PC-3 (cell line): ENCODE data around the gene GMDS. TPM values are rescaled to one million over a fixed set of nuclear protein-coding genes. Genes with fewer than 3 reads are reported as not detected.

Experiments used
- ATAC-seq: fragments of 200-7000 bp; cut with Tn5 transposase; 2 replicates; pipeline ENCODE4 v1.9.1; 2020; ENCODE audit warnings: mild to moderate bottlenecking, moderate library complexity
- BruUV-seq: library from RNA; stranded (reverse); fragments of 400-500 nt; replicated peaks from 2 replicates; lab custom pipeline; 2021; lab: Mats Ljungman, UMichigan
- CTCF ChIA-PET: fragments of 300-600 bp; sonication (Branson Sonifier 250); formaldehyde crosslinking; loops from one replicate; lab custom pipeline; 2022; ENCODE audit warnings: antibody characterized with exemption; lab: Charles Lee
- POLR2A ChIA-PET: fragments of 300-600 bp; sonication (Branson Sonifier 250); formaldehyde crosslinking; loops from one replicate; lab custom pipeline; 2022; ENCODE audit warnings: antibody characterized with exemption; ENCODE audit not compliant: unreplicated experiment; lab: Charles Lee
- DNase-seq: peaks from one replicate; pipeline ENCODE4 v3.0.0-alpha.2; 2015
- H2AFZ ChIP-seq: fragments of 300-600 bp; sonication (generic); 2 replicates; pipeline ENCODE4 v1.6.0; 2016; ENCODE audit warnings: antibody characterized with exemption, low read length
- H3F3A ChIP-seq: fragments of 300-600 bp; sonication (generic); one replicate; pipeline ENCODE4 v1.6.0; 2017; ENCODE audit warnings: antibody characterized with exemption, low read length, control low read depth, mild to moderate bottlenecking; ENCODE audit not compliant: unreplicated experiment
- H3K27ac ChIP-seq: fragments of 300-600 bp; sonication (generic); 2 replicates; pipeline ENCODE4 v1.5.1; 2016; ENCODE audit warnings: mild to moderate bottlenecking, low read length
- H3K27me3 ChIP-seq: fragments of 300-600 bp; sonication (generic); 2 replicates; pipeline ENCODE4 v1.6.1; 2016; ENCODE audit warnings: low read length, mixed read lengths
- H3K36me3 ChIP-seq: fragments of 300-600 bp; sonication (generic); 2 replicates; pipeline ENCODE4 v1.6.1; 2016; ENCODE audit warnings: low read depth, mixed run types, low read length, mixed read lengths
- H3K4me1 ChIP-seq: fragments of 300-600 bp; sonication (generic); 2 replicates; pipeline ENCODE4 v1.5.1; 2016; ENCODE audit warnings: low read length; ENCODE audit not compliant: insufficient read depth
- H3K4me2 ChIP-seq: fragments of 300-600 bp; sonication (generic); 2 replicates; pipeline ENCODE4 v1.6.0; 2016; ENCODE audit warnings: low read length
- H3K4me3 ChIP-seq: fragments of 300-600 bp; sonication (generic); 2 replicates; pipeline ENCODE4 v1.5.1; 2016; ENCODE audit warnings: mild to moderate bottlenecking, low read length, mixed read lengths
- H3K79me2 ChIP-seq: fragments of 300-600 bp; sonication (generic); 2 replicates; pipeline ENCODE4 v1.6.1; 2017; ENCODE audit warnings: low read length, mixed read lengths
- H3K9ac ChIP-seq: fragments of 300-600 bp; sonication (generic); 2 replicates; pipeline ENCODE4 v1.6.0; 2016; ENCODE audit warnings: mild to moderate bottlenecking, low read length
- H3K9me2 ChIP-seq: fragments of 300-600 bp; sonication (generic); replicated peaks from 2 replicates; pipeline ENCODE4 v1.6.1; 2016; ENCODE audit warnings: mixed run types, low read length, mixed read lengths
- H3K9me3 ChIP-seq: fragments of 300-600 bp; sonication (generic); 2 replicates; pipeline ENCODE4 v1.6.1; 2016; ENCODE audit warnings: low read length, mixed read lengths
- H4K20me1 ChIP-seq: fragments of 300-600 bp; sonication (generic); 2 replicates; pipeline ENCODE4 v1.6.1; 2016; ENCODE audit warnings: low read length, mixed read lengths
- EZH2 ChIP-seq: fragments of 300-600 bp; sonication (generic); IDR thresholded peaks from one replicate; pipeline ENCODE4 v1.6.1; 2017; ENCODE audit warnings: antibody characterized with exemption, mild to moderate bottlenecking, low read length; ENCODE audit not compliant: unreplicated experiment
- EZH2phosphoT487 ChIP-seq: fragments of 300-600 bp; sonication (generic); IDR thresholded peaks from 2 replicates; pipeline ENCODE4 v1.6.1; 2018; ENCODE audit warnings: mild to moderate bottlenecking, antibody characterized with exemption, low read length, borderline replicate concordance
- intact Hi-C: fragments of 100-400 bp; cut with micrococcal nuclease; formaldehyde crosslinking; loops from 2 replicates; pipeline ENCODE4 v1.9.0; 2023
- total RNA-seq: library from RNA; depleted of rRNA; stranded (reverse); fragments of >200 nt; gene quantifications from 2 replicates; pipeline ENCODE4 v1.2.3, GENCODE V29; 2014
- TF ChIP-seq, protein P1 (sequence below): fragments of 300-600 bp; sonication (generic); conservative IDR thresholded peaks from 2 replicates; pipeline ENCODE4 v1.5.1; 2017; ENCODE audit warnings: antibody characterized with exemption, low read depth, mild to moderate bottlenecking, low read length

GMDS gene
- total RNA-seq, 1 experiment from 2014 or later, result 18.3 TPM

DNA sequence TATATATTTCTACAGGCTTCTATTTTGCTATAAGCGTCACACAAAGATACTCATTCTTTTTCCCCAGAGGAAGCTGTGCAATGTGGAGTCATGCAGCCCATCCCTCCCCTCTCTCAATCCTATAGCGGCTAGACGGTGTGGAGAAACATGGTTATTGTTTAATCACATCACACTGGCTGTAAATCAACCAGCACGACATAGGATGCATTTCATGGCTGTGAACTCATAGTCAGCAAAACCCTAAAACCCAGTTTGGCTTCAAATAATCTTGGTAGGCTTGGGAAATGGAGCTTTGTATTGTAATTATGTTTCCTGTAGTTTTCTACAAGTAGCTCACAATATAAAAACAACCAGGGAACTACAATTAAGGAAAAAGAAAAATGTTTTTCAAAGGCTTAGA is 618.9 kb downstream of the GMDS start:
- no TSS peak for BruUV-seq
- Histone ChIP-seq H3K4me3 (no peak overlapping the region), H2AFZ (no peak overlapping the region), H3K4me1 (no peaks in the 10 kb centered on the region), H3F3A (no peaks in the 10 kb centered on the region), H3K9ac (no peak overlapping the region), H3K27me3 (no peaks in the 10 kb centered on the region), H3K36me3 (no peaks in the 10 kb centered on the region), H3K4me2 (no peak overlapping the region), H3K27ac (no peak overlapping the region), H3K79me2 (no peaks in the 10 kb centered on the region), H3K9me2 (no peaks in the 10 kb centered on the region), H3K9me3 (no peaks in the 10 kb centered on the region), H4K20me1 (no peaks in the 10 kb centered on the region)
- POLR2A ChIA-PET, result no interaction called here
- TF ChIP-seq, protein P1, sequence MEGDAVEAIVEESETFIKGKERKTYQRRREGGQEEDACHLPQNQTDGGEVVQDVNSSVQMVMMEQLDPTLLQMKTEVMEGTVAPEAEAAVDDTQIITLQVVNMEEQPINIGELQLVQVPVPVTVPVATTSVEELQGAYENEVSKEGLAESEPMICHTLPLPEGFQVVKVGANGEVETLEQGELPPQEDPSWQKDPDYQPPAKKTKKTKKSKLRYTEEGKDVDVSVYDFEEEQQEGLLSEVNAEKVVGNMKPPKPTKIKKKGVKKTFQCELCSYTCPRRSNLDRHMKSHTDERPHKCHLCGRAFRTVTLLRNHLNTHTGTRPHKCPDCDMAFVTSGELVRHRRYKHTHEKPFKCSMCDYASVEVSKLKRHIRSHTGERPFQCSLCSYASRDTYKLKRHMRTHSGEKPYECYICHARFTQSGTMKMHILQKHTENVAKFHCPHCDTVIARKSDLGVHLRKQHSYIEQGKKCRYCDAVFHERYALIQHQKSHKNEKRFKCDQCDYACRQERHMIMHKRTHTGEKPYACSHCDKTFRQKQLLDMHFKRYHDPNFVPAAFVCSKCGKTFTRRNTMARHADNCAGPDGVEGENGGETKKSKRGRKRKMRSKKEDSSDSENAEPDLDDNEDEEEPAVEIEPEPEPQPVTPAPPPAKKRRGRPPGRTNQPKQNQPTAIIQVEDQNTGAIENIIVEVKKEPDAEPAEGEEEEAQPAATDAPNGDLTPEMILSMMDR, result no peak
- no peak for TF ChIP-seq EZH2
- no peak for TF ChIP-seq EZH2phosphoT487
- CTCF ChIA-PET, result no interaction called here
- intact Hi-C loops, result no loop called here
- no peak for ATAC-seq
- no peak for DNase-seq

DNA sequence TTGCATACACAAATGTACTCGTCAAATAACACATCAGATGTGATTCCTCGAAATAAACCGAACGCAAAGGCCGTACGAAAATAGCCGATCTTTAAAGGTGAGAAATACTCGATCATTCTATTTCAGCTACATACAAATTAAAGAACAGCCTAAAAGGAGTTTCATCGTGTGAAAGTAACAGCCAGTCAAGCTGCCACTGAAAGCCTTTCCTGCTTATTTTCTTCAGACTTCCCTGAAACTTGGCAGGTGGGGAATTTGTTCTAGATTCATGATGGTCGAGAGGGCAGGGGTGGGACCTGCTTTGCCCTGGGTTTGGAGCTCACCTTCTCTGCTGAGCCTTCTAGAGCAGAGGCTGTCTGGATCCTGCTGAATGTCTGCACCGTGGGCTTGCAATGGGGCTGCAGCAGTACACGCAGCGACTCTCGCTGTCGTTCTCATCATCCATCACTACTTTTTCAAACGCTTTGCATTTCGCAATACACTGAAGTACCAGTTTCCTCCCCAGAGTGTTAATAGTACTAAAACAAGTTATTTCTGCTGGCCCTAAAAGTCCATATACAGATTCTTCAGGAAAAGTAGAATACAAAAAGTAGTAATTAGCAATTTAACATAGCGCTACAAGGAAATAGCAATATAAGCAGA is 619.5 kb downstream of the GMDS start:
- Histone ChIP-seq H3K27me3 (no peaks in the 10 kb centered on the region), H3K9me3 (no peaks in the 10 kb centered on the region), H3F3A (no peaks in the 10 kb centered on the region), H3K4me2 (no peak overlapping the region), H3K4me3 (no peak overlapping the region), H3K79me2 (no peaks in the 10 kb centered on the region), H3K36me3 (no peaks in the 10 kb centered on the region), H3K9ac (no peak overlapping the region), H3K4me1 (no peaks in the 10 kb centered on the region), H3K27ac (no peak overlapping the region), H3K9me2 (no peaks in the 10 kb centered on the region), H4K20me1 (no peaks in the 10 kb centered on the region), H2AFZ (no peak overlapping the region)
- ChIA-PET CTCF (no interaction called here), POLR2A (interaction anchor here (0.6 kb wide), 2 partner anchors 15 to 187 kb away, joined by 3 to 5 read pairs; no protein-coding TSS in a partner anchor)
- BruUV-seq, result no TSS peak
- DNase-seq (no peak), ATAC-seq (no peak)
- TF ChIP-seq EZH2 (no peak), EZH2phosphoT487 (no peak)
- TF ChIP-seq, protein P1, result no peak
- intact Hi-C loops, result no loop called here
